Natural killer cell treated with Interleukin-12 subunit alpha and Interleukin-12 subunit beta and Interleukin-15 and Interleukin-18, amount 100 ng/mL, for 72 hours (primary cell): ENCODE measurements around the gene ORM2. TPM values are rescaled to one million over a fixed set of nuclear protein-coding genes. Genes with fewer than 3 reads are reported as not detected.

Experiments
- ATAC-seq, 2 donors: fragments of 150-1000 bp; cut with Tn5 transposase in 1 of 2; sonication (Bioruptor Pico), chemical (Tn5 transposase) in 1 of 2; 2 replicates each; pipeline ENCODE4 v1.10.0; 2021
- DNase-seq: peaks from one replicate; pipeline ENCODE4 v3.0.0; 2022; ENCODE audit warnings: low spot score
- H3K27ac Mint-ChIP-seq, 2 donors: 1 replicate in 1 of 2; 2 replicates in 1 of 2; pipeline ENCODE4 v1.8.0; 2022; ENCODE audit warnings: mixed read lengths in 2 of 2, mild to moderate bottlenecking in 1 of 2, moderate library complexity in 1 of 2
- H3K27me3 Mint-ChIP-seq, 2 donors: 1 replicate in 1 of 2; 2 replicates in 1 of 2; pipeline ENCODE4 v1.8.0; 2022; ENCODE audit warnings: mixed read lengths in 2 of 2
- H3K36me3 Mint-ChIP-seq: one replicate; pipeline ENCODE4 v1.8.0; 2022; ENCODE audit warnings: mixed read lengths
- H3K4me1 Mint-ChIP-seq, 2 donors: 1 replicate in 1 of 2; 2 replicates in 1 of 2; pipeline ENCODE4 v1.8.0; 2022; ENCODE audit warnings: low read depth in 2 of 2, mixed read lengths in 2 of 2, mild to moderate bottlenecking in 1 of 2
- H3K4me3 Mint-ChIP-seq: one replicate; pipeline ENCODE4 v1.8.0; 2022; ENCODE audit warnings: mixed read lengths
- H3K9me3 Mint-ChIP-seq: 2 replicates; pipeline ENCODE4 v1.8.0; 2022; ENCODE audit warnings: mixed read lengths
- total RNA-seq, 2 donors: library from RNA; stranded (reverse); gene quantifications; one replicate each; pipeline ENCODE4 v1.2.3, GENCODE V29; 2022

ORM2 gene
- total RNA-seq, 2 donors from 2014 or later: not detected

- H3K4me1 Mint-ChIP-seq: peaks cover 4% of the 10 kb centered on the region in 2 donors
Measured at GRCh38 chr9:114288193-114289091, 41.2 kb upstream of the ORM2 start.

GRCh38 chr9:114289106-114289505, 40.6 kb upstream of the ORM2 start:
- Mint-ChIP-seq H3K9me3 (no peaks in the 10 kb centered on the region), H3K27me3 (peaks cover 7 to 13% of the 10 kb centered on the region in 2 donors)

More at GRCh38 chr9:114288193-114289091, 41.2 kb upstream of the ORM2 start:
- H3K27me3 Mint-ChIP-seq: peaks cover 7 to 12% of the 10 kb centered on the region in 2 donors
- H3K27ac Mint-ChIP-seq: no peak overlapping the region
- no peaks in the 10 kb centered on the region for H3K36me3 Mint-ChIP-seq
- ATAC-seq (no peak), DNase-seq (no peak)
- no peaks in the 10 kb centered on the region for H3K9me3 Mint-ChIP-seq
- H3K4me3 Mint-ChIP-seq: no peak overlapping the region

GRCh38 chr9:114289571-114290481, 39.8 kb upstream of the ORM2 start:
- Mint-ChIP-seq H3K4me1 (peaks cover 4% of the 10 kb centered on the region in 2 donors), H3K4me3 (no peak overlapping the region), H3K36me3 (peaks cover 5% of the 10 kb centered on the region), H3K27ac (no peak overlapping the region), H3K9me3 (no peaks in the 10 kb centered on the region), H3K27me3 (peaks cover 9 to 13% of the 10 kb centered on the region in 2 donors)
- ATAC-seq (no peak), DNase-seq (no peak)

More at GRCh38 chr9:114289106-114289505, 40.6 kb upstream of the ORM2 start:
- no peaks in the 10 kb centered on the region for H3K36me3 Mint-ChIP-seq
- DNase-seq (no peak), ATAC-seq (no peak)
- no peak overlapping the region for H3K4me3 Mint-ChIP-seq
- H3K27ac Mint-ChIP-seq: no peak overlapping the region
- peaks cover 4% of the 10 kb centered on the region in 2 donors for H3K4me1 Mint-ChIP-seq

- H3K4me3 Mint-ChIP-seq: no peak overlapping the region
- peaks cover 4% of the 10 kb centered on the region in 2 donors for H3K4me1 Mint-ChIP-seq
- ATAC-seq (no peak), DNase-seq (no peak)
- peak overlapping the region in 1 of 2 donors; percentile 10 for H3K27ac Mint-ChIP-seq
- H3K36me3 Mint-ChIP-seq: peaks cover 8% of the 10 kb centered on the region
- no peaks in the 10 kb centered on the region for H3K9me3 Mint-ChIP-seq
- peaks cover 9 to 13% of the 10 kb centered on the region in 2 donors for H3K27me3 Mint-ChIP-seq
Measured at GRCh38 chr9:114290561-114290986, 39.1 kb upstream of the ORM2 start.

- Mint-ChIP-seq H3K4me3 (no peak overlapping the region), H3K9me3 (no peaks in the 10 kb centered on the region), H3K36me3 (peaks cover 10% of the 10 kb centered on the region), H3K4me1 (peaks cover 4% of the 10 kb centered on the region in 2 donors), H3K27me3 (peaks cover 9 to 13% of the 10 kb centered on the region in 2 donors), H3K27ac (peak overlapping the region in 1 of 2 donors; percentile 10)
- ATAC-seq (no peak), DNase-seq (peak; percentile 73)
Measured at GRCh38 chr9:114291064-114291474, 38.6 kb upstream of the ORM2 start.

- Mint-ChIP-seq H3K9me3 (no peaks in the 10 kb centered on the region), H3K4me3 (no peak overlapping the region)
Measured at GRCh38 chr9:114291886-114292590, 37.6 kb upstream of the ORM2 start.

GRCh38 chr9:114294664-114295063, 35.0 kb upstream of the ORM2 start:
- peaks cover 9 to 13% of the 10 kb centered on the region in 2 donors for H3K27me3 Mint-ChIP-seq
- H3K36me3 Mint-ChIP-seq: peaks cover 12% of the 10 kb centered on the region
- H3K27ac Mint-ChIP-seq: no peak overlapping the region
- H3K9me3 Mint-ChIP-seq: no peaks in the 10 kb centered on the region
- H3K4me3 Mint-ChIP-seq: no peak overlapping the region
- H3K4me1 Mint-ChIP-seq: peaks cover 4% of the 10 kb centered on the region in 2 donors
- DNase-seq (no peak), ATAC-seq (no peak)

More at GRCh38 chr9:114291886-114292590, 37.6 kb upstream of the ORM2 start:
- no peak for ATAC-seq
- H3K27ac Mint-ChIP-seq: no peak overlapping the region
- peaks cover 9 to 13% of the 10 kb centered on the region in 2 donors for H3K27me3 Mint-ChIP-seq
- no peak for DNase-seq
- peaks cover 4% of the 10 kb centered on the region in 2 donors for H3K4me1 Mint-ChIP-seq
- peaks cover 12% of the 10 kb centered on the region for H3K36me3 Mint-ChIP-seq

GRCh38 chr9:114296338-114296737, 33.3 kb upstream of the ORM2 start:
- no peak overlapping the region for H3K27ac Mint-ChIP-seq
- DNase-seq (no peak), ATAC-seq (no peak)
- no peaks in the 10 kb centered on the region for H3K4me1 Mint-ChIP-seq
- no peak overlapping the region for H3K4me3 Mint-ChIP-seq
- H3K27me3 Mint-ChIP-seq: peaks cover 6 to 8% of the 10 kb centered on the region in 2 donors
- H3K36me3 Mint-ChIP-seq: peaks cover 12% of the 10 kb centered on the region
- H3K9me3 Mint-ChIP-seq: no peaks in the 10 kb centered on the region

- Mint-ChIP-seq H3K27me3 (peaks cover 0 to 2% of the 10 kb centered on the region in 2 donors), H3K9me3 (no peaks in the 10 kb centered on the region), H3K4me3 (no peak overlapping the region), H3K36me3 (peaks cover 10% of the 10 kb centered on the region), H3K27ac (no peak overlapping the region), H3K4me1 (no peaks in the 10 kb centered on the region)
- DNase-seq: no peak
- ATAC-seq: no peak
Measured at GRCh38 chr9:114299286-114300152, 30.1 kb upstream of the ORM2 start.

- ATAC-seq: no peak
- H3K27ac Mint-ChIP-seq: no peak overlapping the region
- H3K36me3 Mint-ChIP-seq: peaks cover 4% of the 10 kb centered on the region
- no peak for DNase-seq
- no peaks in the 10 kb centered on the region for H3K4me1 Mint-ChIP-seq
- H3K9me3 Mint-ChIP-seq: no peaks in the 10 kb centered on the region
- H3K4me3 Mint-ChIP-seq: no peak overlapping the region
- no peaks in the 10 kb centered on the region for H3K27me3 Mint-ChIP-seq
Measured at GRCh38 chr9:114300153-114300845, 29.4 kb upstream of the ORM2 start.

- ATAC-seq (no peak), DNase-seq (no peak)
- H3K4me1 Mint-ChIP-seq: peaks cover 0 to 3% of the 10 kb centered on the region in 2 donors
- no peak overlapping the region for H3K4me3 Mint-ChIP-seq
- H3K27me3 Mint-ChIP-seq: no peaks in the 10 kb centered on the region
- no peak overlapping the region for H3K27ac Mint-ChIP-seq
- H3K36me3 Mint-ChIP-seq: peaks cover 1% of the 10 kb centered on the region
- no peaks in the 10 kb centered on the region for H3K9me3 Mint-ChIP-seq
Measured at GRCh38 chr9:114300846-114301797, 28.5 kb upstream of the ORM2 start.
